ENCODE results near the gene LIME1.

DNA sequence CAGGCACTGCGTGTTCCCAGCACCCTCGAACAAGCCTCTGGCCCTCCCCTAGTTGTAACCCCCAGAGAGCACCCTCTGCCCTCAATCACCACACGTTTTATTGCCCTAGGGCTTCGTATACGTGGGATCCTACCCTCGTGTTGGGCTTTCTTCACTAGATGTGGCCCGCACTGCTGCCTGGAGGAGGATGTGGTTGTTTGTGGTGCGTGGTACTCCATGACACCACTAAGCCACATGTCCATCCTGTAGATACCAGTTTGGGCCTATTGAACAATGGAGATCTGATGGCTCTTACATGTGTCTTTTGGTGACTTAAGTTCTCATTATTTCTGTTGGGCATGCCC, 20.2 kb downstream of the LIME1 start:
- TF ChIP-seq EZH2 (IDR thresholded peaks at IDR 0.05) = no peak
- TF ChIP-seq, protein P1, sequence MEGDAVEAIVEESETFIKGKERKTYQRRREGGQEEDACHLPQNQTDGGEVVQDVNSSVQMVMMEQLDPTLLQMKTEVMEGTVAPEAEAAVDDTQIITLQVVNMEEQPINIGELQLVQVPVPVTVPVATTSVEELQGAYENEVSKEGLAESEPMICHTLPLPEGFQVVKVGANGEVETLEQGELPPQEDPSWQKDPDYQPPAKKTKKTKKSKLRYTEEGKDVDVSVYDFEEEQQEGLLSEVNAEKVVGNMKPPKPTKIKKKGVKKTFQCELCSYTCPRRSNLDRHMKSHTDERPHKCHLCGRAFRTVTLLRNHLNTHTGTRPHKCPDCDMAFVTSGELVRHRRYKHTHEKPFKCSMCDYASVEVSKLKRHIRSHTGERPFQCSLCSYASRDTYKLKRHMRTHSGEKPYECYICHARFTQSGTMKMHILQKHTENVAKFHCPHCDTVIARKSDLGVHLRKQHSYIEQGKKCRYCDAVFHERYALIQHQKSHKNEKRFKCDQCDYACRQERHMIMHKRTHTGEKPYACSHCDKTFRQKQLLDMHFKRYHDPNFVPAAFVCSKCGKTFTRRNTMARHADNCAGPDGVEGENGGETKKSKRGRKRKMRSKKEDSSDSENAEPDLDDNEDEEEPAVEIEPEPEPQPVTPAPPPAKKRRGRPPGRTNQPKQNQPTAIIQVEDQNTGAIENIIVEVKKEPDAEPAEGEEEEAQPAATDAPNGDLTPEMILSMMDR (IDR thresholded peaks at IDR 0.05) = no peak
